NB4 (cell line): ENCODE measurements around the gene ACSBG1.

Experiments used
- CTCF ChIP-seq: IDR thresholded peaks from one replicate; pipeline ENCODE4 v1.5.1; 2012; ENCODE audit warnings: low read depth, low read length
- MYC ChIP-seq: IDR thresholded peaks from 2 replicates; pipeline ENCODE4 v1.6.1; 2011; ENCODE audit warnings: low read depth, low read length

- TF ChIP-seq CTCF (no peak), MYC (no peak)
These were observed 41.9 kb upstream of the ACSBG1 start for GRCh38 chr15:78276064-78276943.
